GM12872 (cell line): ENCODE results near the gene MFSD1.

Source experiments
- CTCF ChIP-seq: IDR thresholded peaks from 3 replicates; pipeline ENCODE4 v1.5.1; 2011; ENCODE audit warnings: low read depth, mild to moderate bottlenecking, low read length, moderate library complexity; ENCODE audit not compliant: insufficient read depth

Gene MFSD1

DNA sequence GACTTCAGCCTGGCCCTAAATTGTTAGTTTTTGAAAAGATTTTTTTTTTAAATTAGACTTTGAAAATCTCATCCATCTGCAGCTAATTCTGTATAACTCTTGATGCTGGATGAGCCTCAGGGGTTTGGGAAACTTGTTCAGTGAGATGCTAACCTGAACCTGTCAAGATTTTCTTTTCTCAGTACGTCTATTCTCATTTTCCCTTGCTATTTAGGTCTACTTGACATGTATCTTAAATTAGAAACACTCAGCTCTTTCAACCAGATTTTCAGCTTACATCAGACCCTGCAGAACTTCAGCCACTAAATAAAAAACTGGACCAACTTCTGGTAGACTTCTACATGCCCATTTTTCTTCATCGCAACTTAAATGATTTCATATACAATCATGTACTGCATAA lies 61.4 kb downstream of the MFSD1 start:
- no peak for TF ChIP-seq CTCF

GRCh38 chr3:158864492-158864891 lies 62.6 kb downstream of the MFSD1 start:
- no peak for TF ChIP-seq CTCF

DNA sequence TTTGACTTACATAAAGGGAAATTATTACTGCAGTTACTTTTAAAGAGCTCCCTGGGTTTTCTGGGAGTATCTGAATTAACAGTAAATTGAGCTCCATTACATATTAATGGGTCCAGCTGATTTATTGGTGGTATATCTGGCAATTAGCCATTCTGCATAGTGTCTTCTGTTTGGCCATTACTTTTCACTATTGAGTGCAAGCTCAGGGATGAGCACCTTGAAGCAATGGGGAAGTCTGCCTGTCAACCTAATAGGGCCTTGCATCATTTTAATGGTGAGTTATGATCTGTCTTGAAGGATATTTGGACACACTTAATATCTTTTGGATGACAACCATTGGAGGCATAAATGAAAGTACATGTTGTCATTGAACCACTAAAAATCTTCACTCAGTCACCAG lies 73.8 kb downstream of the MFSD1 start:
- TF ChIP-seq CTCF = no peak
